ENCODE data around the gene PIP5K1A.

DNA sequence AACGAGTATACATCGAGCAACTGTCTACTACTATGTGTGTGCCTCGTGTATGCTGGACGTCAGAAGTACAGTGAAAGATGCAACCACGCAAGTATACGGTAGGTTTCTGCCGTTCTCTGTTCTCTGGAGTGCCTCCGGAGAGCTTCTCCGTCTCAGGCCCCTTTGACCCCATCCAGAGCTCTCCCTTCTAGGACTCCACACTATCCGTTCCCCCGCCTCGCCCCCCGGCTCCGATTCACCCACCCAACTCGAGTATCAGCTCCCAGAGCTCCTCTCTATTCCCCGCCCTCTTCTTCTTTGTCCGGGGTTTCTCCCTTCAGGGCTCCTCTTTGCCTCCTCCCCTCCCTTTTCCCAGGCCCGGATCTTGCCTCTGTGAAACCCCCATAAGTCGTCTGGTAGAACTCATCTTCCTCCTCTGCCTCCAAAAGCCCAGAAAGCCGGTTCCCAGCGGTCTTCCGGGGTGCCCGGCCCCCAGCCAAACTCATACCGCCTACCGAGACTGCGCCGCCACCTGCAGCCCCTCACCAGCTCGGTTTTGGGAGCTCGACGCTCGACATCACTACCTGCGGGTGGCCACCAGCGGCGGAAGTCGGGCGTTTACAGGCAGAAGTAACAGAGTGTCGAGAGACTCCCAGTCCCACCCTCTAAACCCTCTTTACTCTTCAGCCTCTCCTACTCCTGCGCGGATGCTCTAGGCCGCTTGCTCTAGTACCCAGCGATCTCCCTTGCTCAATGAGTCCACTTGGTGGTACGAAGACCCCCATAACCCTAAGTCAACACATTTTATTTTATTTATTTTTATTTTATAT lies 8.5 kb upstream of the PIP5K1A start, which contains the start of gene VPS72:
- TF ChIP-seq, protein P1, sequence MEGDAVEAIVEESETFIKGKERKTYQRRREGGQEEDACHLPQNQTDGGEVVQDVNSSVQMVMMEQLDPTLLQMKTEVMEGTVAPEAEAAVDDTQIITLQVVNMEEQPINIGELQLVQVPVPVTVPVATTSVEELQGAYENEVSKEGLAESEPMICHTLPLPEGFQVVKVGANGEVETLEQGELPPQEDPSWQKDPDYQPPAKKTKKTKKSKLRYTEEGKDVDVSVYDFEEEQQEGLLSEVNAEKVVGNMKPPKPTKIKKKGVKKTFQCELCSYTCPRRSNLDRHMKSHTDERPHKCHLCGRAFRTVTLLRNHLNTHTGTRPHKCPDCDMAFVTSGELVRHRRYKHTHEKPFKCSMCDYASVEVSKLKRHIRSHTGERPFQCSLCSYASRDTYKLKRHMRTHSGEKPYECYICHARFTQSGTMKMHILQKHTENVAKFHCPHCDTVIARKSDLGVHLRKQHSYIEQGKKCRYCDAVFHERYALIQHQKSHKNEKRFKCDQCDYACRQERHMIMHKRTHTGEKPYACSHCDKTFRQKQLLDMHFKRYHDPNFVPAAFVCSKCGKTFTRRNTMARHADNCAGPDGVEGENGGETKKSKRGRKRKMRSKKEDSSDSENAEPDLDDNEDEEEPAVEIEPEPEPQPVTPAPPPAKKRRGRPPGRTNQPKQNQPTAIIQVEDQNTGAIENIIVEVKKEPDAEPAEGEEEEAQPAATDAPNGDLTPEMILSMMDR (conservative IDR thresholded peaks at IDR 0.05 in 1 of 2, IDR thresholded peaks at IDR 0.05 in 1 of 2; ENCODE audit: extremely low read depth in 1 of 2, insufficient read depth in 1 of 2, low read depth in 1 of 2, low read length in 2 of 2) = no peak
- TF ChIP-seq EZH2 (IDR thresholded peaks at IDR 0.05; ENCODE audit: borderline replicate concordance, low read length) = no peak
